Measurements from ENCODE around the gene ARVCF. TPM values are rescaled to one million over a fixed set of nuclear protein-coding genes. Genes with fewer than 3 reads are reported as not detected.

ARVCF gene
- total RNA-seq, 1 experiment from 2014 or later = 12.0 TPM

DNA sequence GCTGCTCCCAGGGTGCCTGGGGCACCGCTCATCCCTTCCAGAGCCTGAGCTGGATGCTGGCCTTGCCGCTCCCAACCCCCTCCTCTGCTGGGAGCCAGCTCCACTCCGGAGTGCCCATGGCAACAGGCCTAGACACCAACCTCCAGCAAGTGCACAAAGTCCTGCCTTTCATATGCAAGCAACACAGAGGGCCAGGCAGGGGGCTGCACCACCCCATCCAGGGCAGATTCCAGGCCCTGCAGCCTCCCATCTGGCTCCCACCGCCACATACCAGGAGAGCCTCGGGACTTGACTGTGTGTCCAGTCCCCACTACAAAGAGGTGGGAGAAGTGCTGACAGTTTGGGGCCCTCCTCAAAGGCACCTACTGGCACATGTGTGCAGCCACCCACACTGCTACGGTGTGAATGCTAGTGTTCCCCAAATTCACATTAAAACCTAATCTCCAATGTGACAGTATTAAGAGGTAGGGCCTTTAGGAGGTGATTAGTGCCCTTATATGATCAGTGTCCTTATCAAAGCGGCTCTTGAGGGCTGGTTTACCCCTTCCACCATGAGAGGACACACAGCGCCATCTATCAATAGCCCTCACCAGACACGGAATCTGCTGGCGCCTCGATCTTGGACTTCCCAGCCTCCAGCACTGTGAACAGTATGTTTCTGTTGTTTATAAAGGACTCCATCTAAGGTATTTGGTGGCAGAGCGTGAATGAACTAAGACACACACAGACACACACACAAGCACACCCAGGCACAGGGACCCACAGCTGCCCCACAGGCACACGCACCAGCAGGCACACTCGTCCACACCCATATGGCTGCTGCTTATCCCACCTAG is 16.2 kb downstream of the ARVCF start:
- no peaks in the 10 kb centered on the region for H3K4me1 ChIP-seq
- Mint-ChIP-seq H3K4me3 (ENCODE audit: unreplicated experiment) (no peak overlapping the region), H3K36me3 (ENCODE audit: insufficient read depth, unreplicated experiment) (no peaks in the 10 kb centered on the region), H3K4me1 (ENCODE audit: low read depth, unreplicated experiment) (no peaks in the 10 kb centered on the region), H3K27ac (ENCODE audit: unreplicated experiment) (no peak overlapping the region), H3K27me3 (ENCODE audit: insufficient read depth, unreplicated experiment) (no peaks in the 10 kb centered on the region), H3K9me3 (ENCODE audit: unreplicated experiment) (peaks cover 18% of the 10 kb centered on the region)
- intact Hi-C loops (cut with micrococcal nuclease; ENCODE audit: unreplicated experiment) = no loop called here
- no peaks in the 10 kb centered on the region for H3K27me3 ChIP-seq (replicated peaks; ENCODE audit: control insufficient read depth, insufficient read depth, low read length)
- peaks cover 19% of the 10 kb centered on the region for H3K9me3 ChIP-seq
- H3K36me3 ChIP-seq (ENCODE audit: control insufficient read depth, insufficient read depth, low read length) = no peaks in the 10 kb centered on the region
- no peak overlapping the region for H3K4me3 ChIP-seq (ENCODE audit: low read depth, low read length)
- no peak for DNase-seq
- POLR2A ChIA-PET = no interaction called here
- TF ChIP-seq, protein P1, sequence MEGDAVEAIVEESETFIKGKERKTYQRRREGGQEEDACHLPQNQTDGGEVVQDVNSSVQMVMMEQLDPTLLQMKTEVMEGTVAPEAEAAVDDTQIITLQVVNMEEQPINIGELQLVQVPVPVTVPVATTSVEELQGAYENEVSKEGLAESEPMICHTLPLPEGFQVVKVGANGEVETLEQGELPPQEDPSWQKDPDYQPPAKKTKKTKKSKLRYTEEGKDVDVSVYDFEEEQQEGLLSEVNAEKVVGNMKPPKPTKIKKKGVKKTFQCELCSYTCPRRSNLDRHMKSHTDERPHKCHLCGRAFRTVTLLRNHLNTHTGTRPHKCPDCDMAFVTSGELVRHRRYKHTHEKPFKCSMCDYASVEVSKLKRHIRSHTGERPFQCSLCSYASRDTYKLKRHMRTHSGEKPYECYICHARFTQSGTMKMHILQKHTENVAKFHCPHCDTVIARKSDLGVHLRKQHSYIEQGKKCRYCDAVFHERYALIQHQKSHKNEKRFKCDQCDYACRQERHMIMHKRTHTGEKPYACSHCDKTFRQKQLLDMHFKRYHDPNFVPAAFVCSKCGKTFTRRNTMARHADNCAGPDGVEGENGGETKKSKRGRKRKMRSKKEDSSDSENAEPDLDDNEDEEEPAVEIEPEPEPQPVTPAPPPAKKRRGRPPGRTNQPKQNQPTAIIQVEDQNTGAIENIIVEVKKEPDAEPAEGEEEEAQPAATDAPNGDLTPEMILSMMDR (IDR thresholded peaks at IDR 0.05; ENCODE audit: insufficient read depth in 1 of 2, low read depth in 1 of 2, low read length in 1 of 2, severe bottlenecking in 1 of 2, unreplicated experiment in 1 of 2) = no peak
- BruUV-seq (replicated peaks) = no TSS peak
- CTCF ChIA-PET = no interaction called here

DNA sequence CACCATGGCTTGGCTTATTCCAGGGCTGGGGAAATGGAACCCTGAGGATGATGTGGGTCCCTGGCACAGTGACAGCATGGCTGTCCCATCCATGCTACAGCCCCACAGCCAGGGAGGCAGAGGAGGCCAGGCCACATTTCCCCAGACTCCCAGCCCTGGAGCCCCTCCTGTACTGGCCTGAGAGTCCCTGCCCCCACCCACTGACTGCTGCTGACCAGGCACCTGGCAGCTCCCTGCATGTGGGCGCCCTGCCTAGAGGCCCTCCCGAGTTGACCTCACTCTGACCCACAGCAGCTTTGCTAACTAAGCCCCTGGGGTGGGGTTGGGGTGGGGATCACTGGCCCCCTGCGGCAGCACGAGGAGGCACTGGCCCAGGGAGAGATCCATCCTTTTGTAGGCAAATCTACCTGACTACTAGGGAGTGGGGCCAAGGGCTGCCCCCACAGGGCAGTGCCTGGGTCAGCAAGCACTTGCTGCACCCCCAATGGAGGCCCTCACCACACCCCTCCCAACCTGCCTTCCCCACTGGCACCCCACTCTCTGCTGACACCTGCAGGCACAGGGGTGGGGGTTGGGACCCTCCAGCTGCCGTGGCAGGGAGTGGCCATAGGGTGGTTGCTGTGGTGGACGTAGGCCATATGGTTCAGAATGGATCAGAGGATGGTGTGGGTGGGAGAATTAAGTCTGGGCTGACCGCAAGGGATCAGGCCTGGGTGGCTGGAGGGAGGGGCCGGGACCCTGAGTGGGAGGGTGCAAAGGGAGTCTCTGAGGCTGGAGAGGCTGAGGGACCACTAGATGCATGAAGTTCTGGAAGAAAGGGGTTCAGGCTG is 17.4 kb downstream of the ARVCF start:
- H3K27me3 ChIP-seq (replicated peaks; ENCODE audit: control insufficient read depth, insufficient read depth, low read length) = no peaks in the 10 kb centered on the region
- no TSS peak for BruUV-seq (replicated peaks)
- intact Hi-C loops (cut with micrococcal nuclease; ENCODE audit: unreplicated experiment) = no loop called here
- no peaks in the 10 kb centered on the region for H3K4me1 ChIP-seq
- Mint-ChIP-seq H3K9me3 (ENCODE audit: unreplicated experiment) (peaks cover 12% of the 10 kb centered on the region), H3K36me3 (ENCODE audit: insufficient read depth, unreplicated experiment) (no peaks in the 10 kb centered on the region), H3K4me3 (ENCODE audit: unreplicated experiment) (no peak overlapping the region), H3K27me3 (ENCODE audit: insufficient read depth, unreplicated experiment) (no peaks in the 10 kb centered on the region), H3K27ac (ENCODE audit: unreplicated experiment) (no peak overlapping the region), H3K4me1 (ENCODE audit: low read depth, unreplicated experiment) (no peaks in the 10 kb centered on the region)
- H3K9me3 ChIP-seq = peaks cover 11% of the 10 kb centered on the region; the same call in 1 of the 2 replicates
- DNase-seq = no peak
- no peaks in the 10 kb centered on the region for H3K36me3 ChIP-seq (ENCODE audit: control insufficient read depth, insufficient read depth, low read length)
- H3K4me3 ChIP-seq (ENCODE audit: low read depth, low read length) = no peak overlapping the region
- CTCF ChIA-PET = no interaction called here
- POLR2A ChIA-PET = no interaction called here
- TF ChIP-seq, protein P1 (IDR thresholded peaks at IDR 0.05; ENCODE audit: insufficient read depth in 1 of 2, low read depth in 1 of 2, low read length in 1 of 2, severe bottlenecking in 1 of 2, unreplicated experiment in 1 of 2) = no peak

DNA sequence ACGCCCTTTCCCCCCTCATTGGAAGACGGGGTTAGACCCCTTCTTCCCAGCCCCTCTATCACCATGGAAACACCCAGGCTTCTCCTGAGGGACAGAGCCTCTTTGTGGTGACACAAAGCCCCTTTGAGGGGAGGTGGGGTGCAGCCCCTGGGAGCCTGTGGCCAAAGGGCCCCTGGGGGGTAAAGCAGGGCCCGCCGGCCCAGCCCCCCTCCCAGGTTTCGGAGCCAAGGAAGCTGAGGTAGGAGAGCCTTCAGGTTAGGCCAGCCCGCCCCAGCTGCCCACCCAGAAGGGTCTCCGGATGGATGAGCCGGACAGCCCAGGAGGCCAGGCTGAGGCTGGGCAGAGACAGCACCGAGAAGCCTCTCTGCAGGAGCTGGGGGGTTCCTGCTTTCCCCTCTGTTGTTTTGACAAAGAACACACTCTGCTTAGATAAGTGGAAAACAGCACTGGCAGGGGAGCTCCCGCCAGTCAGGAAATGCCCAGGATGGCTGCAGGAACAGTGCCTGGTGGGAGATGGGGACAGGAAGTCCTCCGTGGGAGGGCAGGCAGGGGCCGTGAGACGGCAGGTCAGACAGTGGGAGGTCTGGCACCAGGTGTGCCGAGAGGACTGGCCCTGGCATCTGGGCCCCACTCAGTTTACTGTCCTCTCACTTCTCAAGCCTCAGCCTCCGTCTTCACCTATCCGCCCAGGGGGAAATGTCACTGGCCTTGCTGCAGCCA is 18.2 kb downstream of the ARVCF start:
- Mint-ChIP-seq H3K4me1 (ENCODE audit: low read depth, unreplicated experiment) (no peaks in the 10 kb centered on the region), H3K4me3 (ENCODE audit: unreplicated experiment) (no peak overlapping the region), H3K9me3 (ENCODE audit: unreplicated experiment) (peaks cover 3% of the 10 kb centered on the region), H3K27ac (ENCODE audit: unreplicated experiment) (no peak overlapping the region), H3K27me3 (ENCODE audit: insufficient read depth, unreplicated experiment) (no peaks in the 10 kb centered on the region), H3K36me3 (ENCODE audit: insufficient read depth, unreplicated experiment) (no peaks in the 10 kb centered on the region)
- CTCF ChIA-PET = no interaction called here
- TF ChIP-seq, protein P1 (IDR thresholded peaks at IDR 0.05; ENCODE audit: insufficient read depth in 1 of 2, low read depth in 1 of 2, low read length in 1 of 2, severe bottlenecking in 1 of 2, unreplicated experiment in 1 of 2) = no peak
- POLR2A ChIA-PET = no interaction called here
- intact Hi-C loops (cut with micrococcal nuclease; ENCODE audit: unreplicated experiment) = no loop called here
- H3K27me3 ChIP-seq (replicated peaks; ENCODE audit: control insufficient read depth, insufficient read depth, low read length) = no peaks in the 10 kb centered on the region
- DNase-seq = no peak
- no peaks in the 10 kb centered on the region for H3K4me1 ChIP-seq
- H3K36me3 ChIP-seq (ENCODE audit: control insufficient read depth, insufficient read depth, low read length) = no peaks in the 10 kb centered on the region
- no TSS peak for BruUV-seq (replicated peaks)
- H3K4me3 ChIP-seq (ENCODE audit: low read depth, low read length) = no peak overlapping the region
- peaks cover 5% of the 10 kb centered on the region; the same call in 1 of the 2 replicates for H3K9me3 ChIP-seq

Data from Caco-2 (cell line).